Esophagus (tissue), 2 donors: ENCODE results near the gene SEMG2. TPM values are rescaled to one million over a fixed set of nuclear protein-coding genes. Genes with fewer than 3 reads are reported as not detected.

Experiments
- H3K27ac ChIP-seq, 2 donors: one replicate each; pipeline ENCODE4 v1.5.1; 2013; ENCODE audit warnings: low read depth in 2 of 2, mild to moderate bottlenecking in 2 of 2, inconsistent platforms in 1 of 2, low read length in 1 of 2, moderate library complexity in 1 of 2
- H3K27me3 ChIP-seq, 2 donors: one replicate each; pipeline ENCODE4 v1.6.1; 2013; ENCODE audit warnings: low read length in 2 of 2, control low read depth in 1 of 2, mild to moderate bottlenecking in 1 of 2; ENCODE audit not compliant: insufficient read depth in 2 of 2, control insufficient read depth in 1 of 2
- H3K36me3 ChIP-seq, 2 donors: one replicate each; pipeline ENCODE4 v1.6.1; 2013; ENCODE audit warnings: low read length in 1 of 2; ENCODE audit not compliant: control insufficient read depth in 2 of 2, insufficient read depth in 2 of 2
- H3K4me1 ChIP-seq, 2 donors: one replicate each; pipeline ENCODE4 v1.6.1; 2013; ENCODE audit warnings: low read length in 1 of 2; ENCODE audit not compliant: control insufficient read depth in 2 of 2, insufficient read depth in 2 of 2
- H3K4me3 ChIP-seq, 2 donors: one replicate each; pipeline ENCODE4 v1.5.1; 2013; ENCODE audit warnings: low read length in 2 of 2, mild to moderate bottlenecking in 2 of 2, low read depth in 1 of 2, moderate library complexity in 1 of 2
- H3K9me3 ChIP-seq, 2 donors: one replicate each; pipeline ENCODE4 v1.6.1; 2013; ENCODE audit warnings: mild to moderate bottlenecking in 2 of 2, low read depth in 1 of 2, low read length in 1 of 2, moderate library complexity in 1 of 2; ENCODE audit not compliant: control insufficient read depth in 2 of 2, insufficient read depth in 1 of 2
- WGBS, 2 donors: extraction: QIAGEN DNeasy Blood & Tissue Kit; methylation state at CpG; one replicate each; pipeline ENCODE4 v1.1.7; 2013; 5-methylcytosine and 5-hydroxymethylcytosine counted together
- polyA plus RNA-seq, 2 donors: library from polyadenylated mRNA; stranded (reverse); fragments of 200-250 nt; gene quantifications; one replicate each; pipeline ENCODE4 v1.2.3, GENCODE V29; 2013
- donor health status: healthy with polysubstance abuse.
- donor health status: Bipolar disorder and iron deficiency.

Gene SEMG2
- polyA plus RNA-seq, 2 donors = not detected

DNA sequence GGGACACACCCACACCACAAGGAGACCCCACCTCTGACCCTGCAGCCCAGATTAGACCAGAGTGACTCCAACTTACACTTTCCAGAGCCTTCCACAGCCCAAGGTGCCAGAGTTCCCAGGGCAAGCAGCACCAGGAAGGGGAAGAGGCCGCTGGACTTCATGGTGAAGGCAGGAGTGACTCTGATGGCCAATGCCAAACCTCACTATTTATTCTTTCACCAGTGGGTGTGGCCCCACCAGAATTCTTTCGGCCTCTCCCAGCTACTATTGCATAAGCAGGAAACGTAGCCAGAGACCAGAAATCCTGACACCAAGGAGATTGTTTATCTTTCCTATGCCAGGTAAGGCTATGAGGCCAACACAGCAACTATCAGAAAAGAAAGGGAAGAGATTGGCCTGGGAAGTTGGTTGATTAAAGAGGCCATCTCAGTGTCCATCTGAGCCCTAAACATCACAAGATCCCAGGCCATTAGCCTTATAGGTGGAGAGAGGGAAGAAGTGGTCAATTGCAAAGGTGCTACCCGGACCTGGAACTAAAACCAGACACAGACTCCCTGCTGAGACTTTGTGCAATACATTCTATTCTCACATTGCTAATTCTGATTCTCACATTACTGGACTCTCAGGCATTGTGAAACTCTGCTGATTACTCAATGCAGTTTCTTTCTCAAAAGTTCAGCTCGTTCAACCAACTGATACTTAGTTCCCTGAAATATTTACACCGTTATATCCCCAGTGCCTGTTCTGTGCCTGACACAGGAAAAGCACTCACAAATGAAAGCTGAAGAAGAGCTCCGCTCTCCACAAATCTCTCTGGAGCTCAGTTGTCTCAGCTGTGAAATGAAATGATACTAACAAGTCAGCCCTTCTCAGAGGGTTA lies 33.5 kb downstream of the SEMG2 start, which contains the start of gene SLPI:
Gene SLPI, minus strand, starts transcription at position 182 of the 880 bp plus-strand sequence. Its CDS starts 21 bp downstream, at position 161.
- peak within 1 kb of the TSS; percentile 36 to 64 for H3K4me3 ChIP-seq
- H3K27ac ChIP-seq = peak within 1 kb of the TSS; percentile 84 to 97
- H3K4me1 ChIP-seq = peaks cover 0 to 16% of the 10 kb centered on the region in 2 donors
- WGBS, 2 donors = 26 to 37% methylated on average over 7 of the region's 7 CpGs
- no peaks in the 10 kb centered on the region for H3K27me3 ChIP-seq
- H3K36me3 ChIP-seq = peaks cover 0 to 3% of the 10 kb centered on the region in 2 donors
- no peaks in the 10 kb centered on the region for H3K9me3 ChIP-seq

DNA sequence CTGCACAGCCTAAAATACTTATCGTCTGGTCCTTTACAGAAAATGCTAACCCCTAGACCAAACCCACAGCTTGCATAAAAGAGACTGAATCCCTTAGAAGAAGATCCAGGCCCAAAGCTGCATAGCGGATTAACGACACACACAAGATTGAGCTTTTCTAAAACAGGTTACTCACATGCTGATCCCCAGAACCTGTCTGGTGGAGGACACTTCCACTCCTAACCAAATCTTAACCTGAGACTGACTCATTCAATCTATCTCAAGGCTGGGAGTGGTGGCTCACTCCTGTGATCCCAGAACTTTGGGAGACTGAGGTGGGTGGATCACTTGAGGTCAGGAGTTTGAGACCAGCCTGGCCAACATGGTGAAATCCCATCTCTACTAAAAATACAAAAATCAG lies 36.0 kb downstream of the SEMG2 start:
- Histone ChIP-seq H3K4me3 (no peak overlapping the region), H3K36me3 (peaks cover 0 to 3% of the 10 kb centered on the region in 2 donors), H3K27me3 (no peaks in the 10 kb centered on the region), H3K9me3 (no peaks in the 10 kb centered on the region), H3K4me1 (peaks cover 0 to 15% of the 10 kb centered on the region in 2 donors), H3K27ac (no peak overlapping the region)
- WGBS, 2 donors = 52 to 64% methylated on average over 3 of the region's 3 CpGs

DNA sequence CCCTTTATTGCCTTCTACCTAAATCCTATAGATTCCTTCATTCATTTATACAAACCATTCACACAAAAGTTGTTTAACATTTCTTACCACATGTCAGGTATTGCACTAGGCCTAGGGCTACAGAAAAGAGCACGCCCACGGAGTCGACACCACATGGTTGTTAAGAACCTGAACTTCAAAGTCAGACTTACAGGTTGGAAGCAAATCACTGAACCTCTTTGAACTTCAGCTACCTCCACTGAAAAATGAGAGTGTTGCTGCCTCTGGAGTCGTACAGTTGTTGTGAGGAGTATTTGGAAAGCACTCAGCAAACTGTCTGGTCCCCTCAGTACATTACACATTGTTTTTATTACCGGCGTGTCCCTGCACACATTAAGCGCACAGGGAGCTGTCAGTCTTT lies 36.5 kb downstream of the SEMG2 start:
- H3K9me3 ChIP-seq = no peaks in the 10 kb centered on the region
- peaks cover 0 to 2% of the 10 kb centered on the region in 2 donors for H3K36me3 ChIP-seq
- no peak overlapping the region for H3K27ac ChIP-seq
- H3K4me1 ChIP-seq = peaks cover 0 to 12% of the 10 kb centered on the region in 2 donors
- H3K27me3 ChIP-seq = no peaks in the 10 kb centered on the region
- no peak overlapping the region for H3K4me3 ChIP-seq
- 56 to 73% methylated on average over 7 of the region's 7 CpGs for WGBS, 2 donors

DNA sequence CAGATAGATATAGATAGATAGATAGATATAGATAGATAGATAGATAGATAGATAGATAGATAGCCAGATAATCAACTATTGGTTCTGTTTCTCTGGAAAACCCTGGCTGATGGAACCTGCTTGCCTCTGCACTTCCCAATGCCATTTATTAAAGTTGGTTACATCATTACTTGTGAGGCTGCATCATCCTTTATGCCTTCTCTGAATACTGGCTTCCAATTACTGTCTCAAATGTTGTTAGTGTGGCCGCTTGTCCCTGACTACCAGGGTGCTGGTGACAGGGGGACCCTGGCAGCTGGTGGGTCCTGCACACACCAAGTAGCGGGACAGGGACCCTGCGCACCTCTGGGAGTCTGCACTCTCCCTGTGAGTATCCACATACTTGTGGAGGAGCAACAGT lies 37.1 kb downstream of the SEMG2 start:
- H3K27me3 ChIP-seq = no peaks in the 10 kb centered on the region
- no peaks in the 10 kb centered on the region for H3K36me3 ChIP-seq
- H3K9me3 ChIP-seq = no peaks in the 10 kb centered on the region
- no peak overlapping the region for H3K4me3 ChIP-seq
- peaks cover 0 to 8% of the 10 kb centered on the region in 2 donors for H3K4me1 ChIP-seq
- H3K27ac ChIP-seq = no peak overlapping the region
- 92% methylated on average over 3 of the region's 3 CpGs for WGBS, 2 donors

DNA sequence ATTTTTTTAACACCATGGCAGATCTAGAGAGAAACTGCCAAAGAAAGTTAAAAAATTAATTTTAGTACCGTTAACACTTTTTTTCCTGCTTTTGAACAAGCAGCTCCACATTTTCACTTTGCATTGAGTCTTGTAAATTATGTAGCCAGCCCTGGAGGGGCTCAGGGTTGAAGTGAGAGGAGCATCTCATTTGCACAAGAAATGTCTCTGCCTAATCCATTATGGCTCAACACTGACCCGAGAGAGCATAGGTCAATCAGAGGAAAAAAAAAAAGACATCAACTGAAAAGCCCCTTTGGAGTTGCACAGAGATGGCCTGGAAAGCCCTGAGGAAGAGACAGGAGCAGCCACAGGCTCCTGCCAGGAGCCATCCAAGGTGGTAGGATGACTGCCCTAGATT lies 37.5 kb downstream of the SEMG2 start:
- Histone ChIP-seq H3K36me3 (no peaks in the 10 kb centered on the region), H3K9me3 (no peaks in the 10 kb centered on the region), H3K27ac (no peak overlapping the region), H3K4me3 (no peak overlapping the region), H3K4me1 (peaks cover 0 to 6% of the 10 kb centered on the region in 2 donors), H3K27me3 (no peaks in the 10 kb centered on the region)
- 63 to 65% methylated on average over 2 of the region's 2 CpGs for WGBS, 2 donors

- Histone ChIP-seq H3K27me3 (no peaks in the 10 kb centered on the region), H3K36me3 (no peaks in the 10 kb centered on the region), H3K9me3 (no peaks in the 10 kb centered on the region), H3K27ac (no peak overlapping the region), H3K4me1 (no peaks in the 10 kb centered on the region), H3K4me3 (no peak overlapping the region)
- 75 to 82% methylated on average over 3 of the region's 3 CpGs for WGBS, 2 donors
Measured at GRCh38 chr20:45263556-45264266, 42.5 kb downstream of the SEMG2 start.

DNA sequence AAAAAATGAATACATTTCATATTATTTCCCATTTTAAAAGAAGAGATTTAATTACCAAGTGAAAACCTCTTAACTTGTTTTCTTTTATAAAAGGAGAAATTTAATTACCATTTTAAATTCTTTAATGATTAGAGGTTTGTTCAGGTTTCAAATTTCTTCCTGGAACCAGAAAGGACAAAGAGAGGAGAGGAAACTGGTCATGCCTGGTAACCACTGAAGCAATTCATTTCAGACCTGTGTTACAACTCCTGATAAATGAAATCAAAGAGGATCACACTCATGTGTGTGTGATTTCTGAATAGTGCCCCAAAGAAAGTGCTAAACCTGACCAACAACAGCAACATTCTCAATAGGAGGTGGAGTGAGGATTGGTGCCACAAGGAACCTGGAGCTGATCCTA lies 45.8 kb downstream of the SEMG2 start:
- H3K4me3 ChIP-seq = no peak overlapping the region
- H3K36me3 ChIP-seq = no peaks in the 10 kb centered on the region
- no peak overlapping the region for H3K27ac ChIP-seq
- no peaks in the 10 kb centered on the region for H3K27me3 ChIP-seq
- H3K4me1 ChIP-seq = no peaks in the 10 kb centered on the region
- H3K9me3 ChIP-seq = no peaks in the 10 kb centered on the region

DNA sequence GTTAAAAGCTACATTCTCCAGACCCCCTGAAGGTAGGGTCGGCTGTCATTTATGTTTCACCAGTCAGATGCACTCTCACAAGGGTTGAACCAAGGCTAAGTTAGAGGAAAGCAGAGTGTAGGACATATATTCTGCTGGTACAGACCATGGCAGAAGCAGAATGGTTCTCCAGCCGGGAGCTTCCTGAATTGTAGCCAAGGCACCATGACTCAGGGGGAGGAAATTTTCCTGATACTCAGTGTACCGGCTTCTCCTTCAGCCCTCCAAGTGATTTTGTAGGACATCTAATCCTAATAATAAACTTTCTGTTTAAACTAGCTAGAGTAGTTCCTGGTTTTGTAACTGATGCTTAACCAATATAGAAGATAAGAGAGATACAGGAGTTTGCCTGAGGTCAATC lies 47.4 kb downstream of the SEMG2 start:
- 61 to 78% methylated on average over 3 of the region's 3 CpGs for WGBS, 2 donors
- Histone ChIP-seq H3K9me3 (no peaks in the 10 kb centered on the region), H3K27me3 (no peaks in the 10 kb centered on the region), H3K36me3 (no peaks in the 10 kb centered on the region), H3K4me1 (no peaks in the 10 kb centered on the region), H3K27ac (no peak overlapping the region), H3K4me3 (no peak overlapping the region)

- no peaks in the 10 kb centered on the region for H3K36me3 ChIP-seq
- H3K4me3 ChIP-seq = no peak overlapping the region
- no peaks in the 10 kb centered on the region for H3K27me3 ChIP-seq
- no peak overlapping the region for H3K27ac ChIP-seq
- no peaks in the 10 kb centered on the region for H3K9me3 ChIP-seq
- no peaks in the 10 kb centered on the region for H3K4me1 ChIP-seq
- 84 to 86% methylated on average over 3 of the region's 3 CpGs for WGBS, 2 donors
Measured at GRCh38 chr20:45269056-45269455, 47.9 kb downstream of the SEMG2 start.
